Tibial nerve (tissue), 4 donors: Measurements from ENCODE around the gene HOXA5. TPM values are rescaled to one million over a fixed set of nuclear protein-coding genes. Genes with fewer than 3 reads are reported as not detected.

ENCODE experiments used
- DNase-seq, 2 donors: peaks; one replicate each; pipeline ENCODE4 v3.0.0-alpha.2; 2019; ENCODE audit warnings: low spot score in 2 of 2
- H3K27ac ChIP-seq, 4 donors: fragments of 200-600 bp; sonication (generic) in 3 of 4; one replicate each; pipeline ENCODE4 v1.5.1; 2017 to 2019; ENCODE audit warnings: mild to moderate bottlenecking in 1 of 4
- H3K27me3 ChIP-seq, 2 donors: fragments of 200-600 bp; sonication (generic) in 1 of 2; one replicate each; pipeline versions ENCODE4 v1.5.1 to v1.6.0; 2017 to 2019
- H3K36me3 ChIP-seq, 3 donors: fragments of 200-600 bp; sonication (generic); one replicate each; pipeline ENCODE4 v1.5.1; 2018 to 2019
- H3K4me1 ChIP-seq, 4 donors: fragments of 200-600 bp; sonication (generic) in 3 of 4; one replicate each; pipeline ENCODE4 v1.5.1; 2017 to 2019
- H3K4me3 ChIP-seq, 4 donors: fragments of 200-600 bp; sonication (generic) in 3 of 4; one replicate each; pipeline ENCODE4 v1.5.1; 2017 to 2019; ENCODE audit warnings: mild to moderate bottlenecking in 1 of 4, moderate library complexity in 1 of 4
- H3K9me3 ChIP-seq, 4 donors: fragments of 200-600 bp; sonication (generic) in 3 of 4; one replicate each; pipeline ENCODE4 v1.5.1; 2017 to 2019
- CTCF ChIP-seq, 5 experiments: fragments of 200-600 bp in 3 of 5; fragments of 450-650 bp in 2 of 5; sonication (generic) in 3 of 5; IDR thresholded peaks; one replicate each; pipeline ENCODE4 v1.5.1; 2016 to 2019; ENCODE audit warnings: antibody characterized with exemption in 5 of 5, mild to moderate bottlenecking in 3 of 5, moderate library complexity in 2 of 5
- EP300 ChIP-seq, 2 donors: sonication (generic); formaldehyde crosslinking; IDR thresholded peaks; one replicate each; pipeline ENCODE4 v1.6.1; 2017; ENCODE audit warnings: antibody characterized with exemption in 2 of 2, mild to moderate bottlenecking in 1 of 2
- POLR2A ChIP-seq, 2 donors: fragments of 450-650 bp; IDR thresholded peaks; one replicate each; pipeline ENCODE4 v1.6.1; 2017; ENCODE audit warnings: antibody characterized with exemption in 2 of 2, mild to moderate bottlenecking in 2 of 2, moderate library complexity in 2 of 2
- WGBS, 2 donors: methylation state at CpG; one replicate each; pipeline ENCODE4 v1.1.5; 2018; 5-methylcytosine and 5-hydroxymethylcytosine counted together
- total RNA-seq, 4 donors: library from RNA; depleted of rRNA; stranded (reverse); fragments of >200 nt; gene quantifications; one replicate each; pipeline ENCODE4 v1.1.0, GENCODE V29; 2016

The HOXA5 gene
- total RNA-seq, 4 donors from 2014 or later, result 12.0 to 25.9 (median 16.6) TPM

- H3K9me3 ChIP-seq, result no peaks in the 10 kb centered on the region
- peak overlapping the region; percentile 3 to 88 (median 84) for H3K27ac ChIP-seq
- DNase-seq, result no peak
- peaks cover 0 to 53% (median 8%) of the 10 kb centered on the region in 4 donors for H3K4me1 ChIP-seq
- 20 to 38% methylated on average over 10 of the region's 10 CpGs for WGBS, 2 donors
- TF ChIP-seq EP300 (IDR thresholded peaks at IDR 0.05) (no peak), POLR2A (IDR thresholded peaks at IDR 0.05) (no peak), CTCF (IDR thresholded peaks at IDR 0.05) (no peak)
- H3K27me3 ChIP-seq, result peaks cover 0 to 93% of the 10 kb centered on the region in 2 donors
- H3K36me3 ChIP-seq, result no peaks in the 10 kb centered on the region
- H3K4me3 ChIP-seq, result peak overlapping the region; percentile 54 to 74 (median 64)
Measured at GRCh38 chr7:27172315-27172774, 28.9 kb upstream of the HOXA5 start.

GRCh38 chr7:27171637-27172314, 28.3 kb upstream of the HOXA5 start:
- Histone ChIP-seq H3K27ac (peak overlapping the region; percentile 7 to 88 (median 84)), H3K4me1 (peaks cover 0 to 56% (median 8%) of the 10 kb centered on the region in 4 donors), H3K9me3 (no peaks in the 10 kb centered on the region), H3K27me3 (peaks cover 0 to 94% of the 10 kb centered on the region in 2 donors), H3K36me3 (no peaks in the 10 kb centered on the region), H3K4me3 (peak overlapping the region; percentile 54 to 74 (median 64))
- peak in 1 of 2 donors; percentile 15 for DNase-seq
- 39 to 58% methylated on average over 30 of the region's 30 CpGs for WGBS, 2 donors
- TF ChIP-seq POLR2A (IDR thresholded peaks at IDR 0.05) (no peak), CTCF (IDR thresholded peaks at IDR 0.05) (no peak), EP300 (IDR thresholded peaks at IDR 0.05) (no peak)

GRCh38 chr7:27171325-27171636, 27.8 kb upstream of the HOXA5 start:
- 36 to 62% methylated on average over 8 of the region's 8 CpGs for WGBS, 2 donors
- peak overlapping the region; percentile 54 to 74 (median 64) for H3K4me3 ChIP-seq
- peaks cover 0 to 95% of the 10 kb centered on the region in 2 donors for H3K27me3 ChIP-seq

GRCh38 chr7:27170426-27171324, 27.2 kb upstream of the HOXA5 start:
- WGBS, 2 donors, result 44 to 54% methylated on average over 11 of the region's 11 CpGs
- peak overlapping the region; percentile 54 to 74 (median 64) for H3K4me3 ChIP-seq
- TF ChIP-seq EP300 (IDR thresholded peaks at IDR 0.05), result no peak
- no peak for TF ChIP-seq CTCF (IDR thresholded peaks at IDR 0.05)
- no peak for TF ChIP-seq POLR2A (IDR thresholded peaks at IDR 0.05)
- DNase-seq, result no peak
- no peaks in the 10 kb centered on the region for H3K9me3 ChIP-seq
- H3K36me3 ChIP-seq, result no peaks in the 10 kb centered on the region
- peaks cover 0 to 66% (median 15%) of the 10 kb centered on the region in 4 donors for H3K4me1 ChIP-seq
- H3K27ac ChIP-seq, result peak overlapping the region; percentile 67 to 94 (median 88)
- peaks cover 0 to 95% of the 10 kb centered on the region in 2 donors for H3K27me3 ChIP-seq

More at GRCh38 chr7:27171325-27171636, 27.8 kb upstream of the HOXA5 start:
- Histone ChIP-seq H3K4me1 (peaks cover 0 to 60% (median 9%) of the 10 kb centered on the region in 4 donors), H3K9me3 (no peaks in the 10 kb centered on the region), H3K27ac (peak overlapping the region; percentile 7 to 88 (median 84)), H3K36me3 (no peaks in the 10 kb centered on the region)
- TF ChIP-seq POLR2A (IDR thresholded peaks at IDR 0.05), result no peak
- DNase-seq, result peak in 1 of 2 donors; percentile 13

GRCh38 chr7:27169658-27170425, 26.4 kb upstream of the HOXA5 start:
- peak overlapping the region; percentile 67 to 94 (median 88) for H3K27ac ChIP-seq
- peak in 1 of 2 donors; percentile 16 for TF ChIP-seq POLR2A (IDR thresholded peaks at IDR 0.05)
- no peak for TF ChIP-seq CTCF (IDR thresholded peaks at IDR 0.05)
- peaks cover 0 to 95% of the 10 kb centered on the region in 2 donors for H3K27me3 ChIP-seq
- WGBS, 2 donors, result 5% methylated on average over 31 to 33 of the region's 46 CpGs
- peak overlapping the region; percentile 24 to 74 (median 32) for H3K4me3 ChIP-seq
- peaks cover 0 to 70% (median 15%) of the 10 kb centered on the region in 4 donors for H3K4me1 ChIP-seq
- no peaks in the 10 kb centered on the region for H3K9me3 ChIP-seq
- H3K36me3 ChIP-seq, result no peaks in the 10 kb centered on the region
- DNase-seq, result peak in 1 of 2 donors; percentile 13
